ENCODE results near the gene TPCN1. TPM values are rescaled to one million over a fixed set of nuclear protein-coding genes. Genes with fewer than 3 reads are reported as not detected.

TPCN1 gene
- total and polyA plus RNA-seq, 2 of the 13 experiments (the other 11 are each of a cell fraction or from before 2014, with no cell fraction given): 8.0 to 26.8 TPM

DNA sequence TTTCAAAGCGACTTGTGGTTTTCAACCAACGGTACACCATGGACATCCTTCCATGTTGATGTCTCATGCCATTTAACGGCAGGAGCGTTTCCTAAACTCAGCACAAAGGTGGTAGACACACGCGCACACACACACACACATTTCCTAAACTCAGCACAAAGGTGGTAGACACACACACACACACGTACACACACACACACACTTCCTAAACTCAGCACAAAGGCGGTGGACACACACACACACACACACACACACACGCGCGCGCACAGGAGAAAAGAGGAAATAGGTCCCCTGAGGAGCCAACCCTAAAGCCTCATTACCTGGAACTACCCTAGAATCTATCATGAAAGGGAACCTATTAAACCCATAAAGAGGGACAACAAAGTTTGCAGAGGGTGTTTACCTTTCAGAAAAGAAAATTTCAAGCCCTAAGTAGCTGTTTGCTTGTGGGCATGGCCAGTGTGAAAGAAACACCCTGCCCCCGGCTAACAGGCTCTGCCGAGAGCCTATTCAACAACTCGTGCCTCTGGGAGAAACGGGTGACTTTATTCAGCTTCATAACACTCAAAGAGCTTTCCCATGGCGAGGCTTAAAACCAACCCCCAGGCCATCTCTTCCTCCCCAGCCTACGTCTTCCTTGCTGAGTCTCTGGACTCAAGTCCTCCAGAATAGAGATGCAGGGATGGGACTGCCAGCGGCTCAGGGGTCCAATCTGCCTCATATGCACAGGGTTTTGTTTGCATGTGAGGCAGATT is 81.8 kb downstream of the TPCN1 start:
- no peak for ATAC-seq
- Histone ChIP-seq H3K4me2 (ENCODE audit: low read depth, low read length) (no peak overlapping the region), H2AFZ (ENCODE audit: low read length) (no peak overlapping the region), H3K9ac (ENCODE audit: insufficient read depth, low read depth, low read length) (no peak overlapping the region), H3K36me3 (replicated peaks in 1 of 2; ENCODE audit: control insufficient read depth in 1 of 2, insufficient read depth in 2 of 2, low read length in 2 of 2) (no peaks in the 10 kb centered on the region; a peak in 1 of 5 replicates), H3K4me3 (replicated peaks in 1 of 3; ENCODE audit: insufficient read depth in 1 of 3, low read depth in 2 of 3, low read length in 3 of 3) (no peak overlapping the region), H3K9me3 (ENCODE audit: low read length) (no peaks in the 10 kb centered on the region), H3K27ac (ENCODE audit: extremely low read length, insufficient read depth, low read length) (no peak overlapping the region), H4K20me1 (ENCODE audit: insufficient read depth, low read length) (no peaks in the 10 kb centered on the region), H3K4me1 (ENCODE audit: insufficient read depth, low read length) (peaks cover 21% of the 10 kb centered on the region), H3K79me2 (ENCODE audit: insufficient read depth, low read length) (no peaks in the 10 kb centered on the region), H3K27me3 (ENCODE audit: control insufficient read depth in 1 of 2, insufficient read depth in 2 of 2, low read length in 2 of 2) (no peaks in the 10 kb centered on the region)
- CTCF ChIA-PET (ENCODE audit: low intra/inter-chr PET ratio, low total read pairs): no interaction called here
- no peak for DNase-seq (ENCODE audit: low spot score)
- POLR2A ChIA-PET: no interaction called here
- intact Hi-C loops (cut with micrococcal nuclease; ENCODE audit: unreplicated experiment): no loop called here
- in situ Hi-C loops (cut with HindIII; ENCODE audit: extremely low pct_ligation_motif_present, low pct_unique_long_range_greater_than_20kb): no loop called here
- FAIRE-seq: no peak
- 94% methylated on average over 15 of the region's 19 CpGs for WGBS (ENCODE audit: low lambda C conversion rate)
- no TSS peak for BruUV-seq (replicated peaks)
- TF ChIP-seq, protein P1, sequence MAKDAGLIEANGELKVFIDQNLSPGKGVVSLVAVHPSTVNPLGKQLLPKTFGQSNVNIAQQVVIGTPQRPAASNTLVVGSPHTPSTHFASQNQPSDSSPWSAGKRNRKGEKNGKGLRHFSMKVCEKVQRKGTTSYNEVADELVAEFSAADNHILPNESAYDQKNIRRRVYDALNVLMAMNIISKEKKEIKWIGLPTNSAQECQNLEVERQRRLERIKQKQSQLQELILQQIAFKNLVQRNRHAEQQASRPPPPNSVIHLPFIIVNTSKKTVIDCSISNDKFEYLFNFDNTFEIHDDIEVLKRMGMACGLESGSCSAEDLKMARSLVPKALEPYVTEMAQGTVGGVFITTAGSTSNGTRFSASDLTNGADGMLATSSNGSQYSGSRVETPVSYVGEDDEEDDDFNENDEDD (CRISPR knock-in tag; IDR thresholded peaks at IDR 0.05; ENCODE audit: borderline replicate concordance): no peak
- TF ChIP-seq ZC3H4 (CRISPR knock-in tag; IDR thresholded peaks at IDR 0.05; ENCODE audit: borderline replicate concordance): no peak
- no peak for TF ChIP-seq ZMYM2 (CRISPR knock-in tag; IDR thresholded peaks at IDR 0.05)
- TF ChIP-seq ZNF367 (CRISPR knock-in tag; IDR thresholded peaks at IDR 0.05; ENCODE audit: borderline replicate concordance): no peak
- no peak for TF ChIP-seq ZNF382 (CRISPR knock-in tag; IDR thresholded peaks at IDR 0.05; ENCODE audit: borderline replicate concordance)
- TF ChIP-seq, protein P2, sequence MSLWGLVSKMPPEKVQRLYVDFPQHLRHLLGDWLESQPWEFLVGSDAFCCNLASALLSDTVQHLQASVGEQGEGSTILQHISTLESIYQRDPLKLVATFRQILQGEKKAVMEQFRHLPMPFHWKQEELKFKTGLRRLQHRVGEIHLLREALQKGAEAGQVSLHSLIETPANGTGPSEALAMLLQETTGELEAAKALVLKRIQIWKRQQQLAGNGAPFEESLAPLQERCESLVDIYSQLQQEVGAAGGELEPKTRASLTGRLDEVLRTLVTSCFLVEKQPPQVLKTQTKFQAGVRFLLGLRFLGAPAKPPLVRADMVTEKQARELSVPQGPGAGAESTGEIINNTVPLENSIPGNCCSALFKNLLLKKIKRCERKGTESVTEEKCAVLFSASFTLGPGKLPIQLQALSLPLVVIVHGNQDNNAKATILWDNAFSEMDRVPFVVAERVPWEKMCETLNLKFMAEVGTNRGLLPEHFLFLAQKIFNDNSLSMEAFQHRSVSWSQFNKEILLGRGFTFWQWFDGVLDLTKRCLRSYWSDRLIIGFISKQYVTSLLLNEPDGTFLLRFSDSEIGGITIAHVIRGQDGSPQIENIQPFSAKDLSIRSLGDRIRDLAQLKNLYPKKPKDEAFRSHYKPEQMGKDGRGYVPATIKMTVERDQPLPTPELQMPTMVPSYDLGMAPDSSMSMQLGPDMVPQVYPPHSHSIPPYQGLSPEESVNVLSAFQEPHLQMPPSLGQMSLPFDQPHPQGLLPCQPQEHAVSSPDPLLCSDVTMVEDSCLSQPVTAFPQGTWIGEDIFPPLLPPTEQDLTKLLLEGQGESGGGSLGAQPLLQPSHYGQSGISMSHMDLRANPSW (CRISPR knock-in tag; IDR thresholded peaks at IDR 0.05; ENCODE audit: borderline replicate concordance): no peak
- TF ChIP-seq, protein P3, sequence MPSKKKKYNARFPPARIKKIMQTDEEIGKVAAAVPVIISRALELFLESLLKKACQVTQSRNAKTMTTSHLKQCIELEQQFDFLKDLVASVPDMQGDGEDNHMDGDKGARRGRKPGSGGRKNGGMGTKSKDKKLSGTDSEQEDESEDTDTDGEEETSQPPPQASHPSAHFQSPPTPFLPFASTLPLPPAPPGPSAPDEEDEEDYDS (CRISPR knock-in tag; IDR thresholded peaks at IDR 0.05): no peak
- TF ChIP-seq, protein P4, sequence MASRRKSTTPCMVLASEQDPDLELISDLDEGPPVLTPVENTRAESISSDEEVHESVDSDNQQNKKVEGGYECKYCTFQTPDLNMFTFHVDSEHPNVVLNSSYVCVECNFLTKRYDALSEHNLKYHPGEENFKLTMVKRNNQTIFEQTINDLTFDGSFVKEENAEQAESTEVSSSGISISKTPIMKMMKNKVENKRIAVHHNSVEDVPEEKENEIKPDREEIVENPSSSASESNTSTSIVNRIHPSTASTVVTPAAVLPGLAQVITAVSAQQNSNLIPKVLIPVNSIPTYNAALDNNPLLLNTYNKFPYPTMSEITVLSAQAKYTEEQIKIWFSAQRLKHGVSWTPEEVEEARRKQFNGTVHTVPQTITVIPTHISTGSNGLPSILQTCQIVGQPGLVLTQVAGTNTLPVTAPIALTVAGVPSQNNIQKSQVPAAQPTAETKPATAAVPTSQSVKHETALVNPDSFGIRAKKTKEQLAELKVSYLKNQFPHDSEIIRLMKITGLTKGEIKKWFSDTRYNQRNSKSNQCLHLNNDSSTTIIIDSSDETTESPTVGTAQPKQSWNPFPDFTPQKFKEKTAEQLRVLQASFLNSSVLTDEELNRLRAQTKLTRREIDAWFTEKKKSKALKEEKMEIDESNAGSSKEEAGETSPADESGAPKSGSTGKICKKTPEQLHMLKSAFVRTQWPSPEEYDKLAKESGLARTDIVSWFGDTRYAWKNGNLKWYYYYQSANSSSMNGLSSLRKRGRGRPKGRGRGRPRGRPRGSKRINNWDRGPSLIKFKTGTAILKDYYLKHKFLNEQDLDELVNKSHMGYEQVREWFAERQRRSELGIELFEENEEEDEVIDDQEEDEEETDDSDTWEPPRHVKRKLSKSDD (CRISPR knock-in tag; IDR thresholded peaks at IDR 0.05; ENCODE audit: low read depth): no peak
- TF ChIP-seq, protein P5, sequence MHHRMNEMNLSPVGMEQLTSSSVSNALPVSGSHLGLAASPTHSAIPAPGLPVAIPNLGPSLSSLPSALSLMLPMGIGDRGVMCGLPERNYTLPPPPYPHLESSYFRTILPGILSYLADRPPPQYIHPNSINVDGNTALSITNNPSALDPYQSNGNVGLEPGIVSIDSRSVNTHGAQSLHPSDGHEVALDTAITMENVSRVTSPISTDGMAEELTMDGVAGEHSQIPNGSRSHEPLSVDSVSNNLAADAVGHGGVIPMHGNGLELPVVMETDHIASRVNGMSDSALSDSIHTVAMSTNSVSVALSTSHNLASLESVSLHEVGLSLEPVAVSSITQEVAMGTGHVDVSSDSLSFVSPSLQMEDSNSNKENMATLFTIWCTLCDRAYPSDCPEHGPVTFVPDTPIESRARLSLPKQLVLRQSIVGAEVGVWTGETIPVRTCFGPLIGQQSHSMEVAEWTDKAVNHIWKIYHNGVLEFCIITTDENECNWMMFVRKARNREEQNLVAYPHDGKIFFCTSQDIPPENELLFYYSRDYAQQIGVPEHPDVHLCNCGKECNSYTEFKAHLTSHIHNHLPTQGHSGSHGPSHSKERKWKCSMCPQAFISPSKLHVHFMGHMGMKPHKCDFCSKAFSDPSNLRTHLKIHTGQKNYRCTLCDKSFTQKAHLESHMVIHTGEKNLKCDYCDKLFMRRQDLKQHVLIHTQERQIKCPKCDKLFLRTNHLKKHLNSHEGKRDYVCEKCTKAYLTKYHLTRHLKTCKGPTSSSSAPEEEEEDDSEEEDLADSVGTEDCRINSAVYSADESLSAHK (CRISPR knock-in tag; IDR thresholded peaks at IDR 0.05; ENCODE audit: borderline replicate concordance): no peak
- TF ChIP-seq SRY (CRISPR knock-in tag; IDR thresholded peaks at IDR 0.05): no peak
- TF ChIP-seq HOXA9 (CRISPR knock-in tag; IDR thresholded peaks at IDR 0.05; ENCODE audit: borderline replicate concordance): no peak
- TF ChIP-seq, protein P6, sequence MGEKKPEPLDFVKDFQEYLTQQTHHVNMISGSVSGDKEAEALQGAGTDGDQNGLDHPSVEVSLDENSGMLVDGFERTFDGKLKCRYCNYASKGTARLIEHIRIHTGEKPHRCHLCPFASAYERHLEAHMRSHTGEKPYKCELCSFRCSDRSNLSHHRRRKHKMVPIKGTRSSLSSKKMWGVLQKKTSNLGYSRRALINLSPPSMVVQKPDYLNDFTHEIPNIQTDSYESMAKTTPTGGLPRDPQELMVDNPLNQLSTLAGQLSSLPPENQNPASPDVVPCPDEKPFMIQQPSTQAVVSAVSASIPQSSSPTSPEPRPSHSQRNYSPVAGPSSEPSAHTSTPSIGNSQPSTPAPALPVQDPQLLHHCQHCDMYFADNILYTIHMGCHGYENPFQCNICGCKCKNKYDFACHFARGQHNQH (CRISPR knock-in tag; IDR thresholded peaks at IDR 0.05): no peak
